ENCODE data around the gene PFKFB3.
"Not testable (repeated sequence)": the region's sequence is repeated elsewhere in the genome, so short reads cannot be mapped to it uniquely, and the experiment has no call there.

The PFKFB3 gene

DNA sequence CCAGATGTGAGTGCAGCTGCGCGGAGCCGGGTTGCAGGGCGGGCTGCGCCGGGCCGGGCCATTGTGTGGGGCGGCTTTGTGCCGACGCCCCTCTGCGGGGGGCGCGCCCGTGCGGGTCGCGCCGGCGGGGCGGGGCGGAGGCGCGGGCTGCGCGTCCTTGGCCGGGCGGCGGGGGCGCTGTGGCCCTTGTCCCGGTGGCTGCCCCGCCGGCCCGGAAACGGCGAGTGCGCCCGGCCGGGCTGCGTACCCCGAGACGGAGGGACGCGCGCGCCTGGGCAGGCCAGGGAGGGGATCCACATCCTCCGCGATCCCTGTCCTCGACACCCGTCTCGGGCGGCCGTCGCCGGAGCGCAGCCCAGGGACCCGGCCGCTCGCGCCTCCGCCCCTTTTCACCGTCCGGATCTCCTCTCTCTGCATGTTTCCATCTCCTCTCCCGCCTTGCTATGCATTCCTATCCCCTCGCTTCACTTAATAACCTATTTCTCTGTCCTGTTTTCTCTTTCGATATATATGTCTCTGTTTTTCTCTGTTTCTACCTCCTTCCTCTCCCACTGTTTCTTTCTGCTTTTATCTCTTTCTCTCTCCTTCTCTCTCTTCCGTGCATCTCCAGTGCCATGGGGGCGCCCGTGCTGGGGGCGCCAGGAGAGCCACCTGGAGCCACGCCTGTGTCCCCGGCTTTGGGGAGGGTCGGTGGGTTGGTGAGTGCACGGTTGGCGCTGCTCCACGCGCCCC is 765 bp downstream of the PFKFB3 start:
- DNase-seq, result peak; percentile 47 to 49

- peak; percentile 68 to 71 for DNase-seq
Measured at GRCh38 chr10:6204063-6204340, 1.3 kb downstream of the PFKFB3 start.

- DNase-seq, result no peak
Measured at GRCh38 chr10:6204341-6205191, 1.8 kb downstream of the PFKFB3 start.

DNA sequence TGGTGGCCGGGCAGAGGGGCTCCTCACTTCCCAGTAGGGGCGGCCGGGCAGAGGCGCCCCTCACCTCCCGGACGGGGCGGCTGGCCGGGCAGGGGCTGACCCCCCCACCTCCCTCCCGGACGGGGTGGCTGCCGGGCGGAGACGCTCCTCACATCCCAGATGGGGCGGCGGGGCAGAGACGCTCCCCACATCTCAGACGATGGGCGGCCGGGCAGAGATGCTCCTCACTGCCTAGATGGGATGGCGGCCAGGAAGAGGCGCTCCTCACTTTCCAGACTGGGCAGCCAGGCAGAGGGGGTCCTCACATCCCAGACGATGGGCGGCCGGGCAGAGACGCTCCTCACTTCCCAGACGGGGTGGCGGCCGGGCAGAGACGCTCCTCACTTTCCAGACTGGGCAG is 3.8 kb downstream of the PFKFB3 start:
- not testable (repeated sequence) for DNase-seq

DNA sequence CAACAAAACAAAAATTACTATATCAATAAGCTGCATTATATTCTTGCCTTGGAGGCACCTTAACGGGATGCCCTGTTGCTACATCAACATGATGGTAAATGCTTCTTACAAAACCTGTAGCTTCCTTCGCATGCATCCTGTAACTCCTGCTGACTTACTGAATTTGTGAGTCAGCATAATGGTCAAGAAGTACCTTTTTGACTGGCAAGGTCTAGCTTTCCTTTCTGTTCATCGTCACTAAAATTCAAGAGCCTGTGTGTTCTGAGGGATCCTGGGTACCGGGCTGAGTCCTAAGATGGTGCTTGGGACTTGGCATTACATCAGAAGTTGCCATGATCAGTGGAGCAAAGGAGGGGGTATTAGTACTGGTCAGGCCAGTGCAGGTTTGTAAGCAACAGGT is 4.9 kb downstream of the PFKFB3 start:
- DNase-seq, result no peak

GRCh38 chr10:6208799-6209235 is 6.1 kb downstream of the PFKFB3 start:
- DNase-seq, result no peak

GRCh38 chr10:6211341-6211670 is 8.6 kb downstream of the PFKFB3 start:
- DNase-seq, result no peak

- no peak for DNase-seq
Measured at GRCh38 chr10:6211671-6212635, 9.2 kb downstream of the PFKFB3 start.

GRCh38 chr10:6212806-6213205 is 10.1 kb downstream of the PFKFB3 start:
- no peak for DNase-seq

GRCh38 chr10:6213257-6213905 is 10.6 kb downstream of the PFKFB3 start:
- no peak for DNase-seq

GRCh38 chr10:6213908-6214307 is 11.2 kb downstream of the PFKFB3 start:
- no peak for DNase-seq

- no peak for DNase-seq
Measured at GRCh38 chr10:6214612-6215011, 11.9 kb downstream of the PFKFB3 start.

DNA sequence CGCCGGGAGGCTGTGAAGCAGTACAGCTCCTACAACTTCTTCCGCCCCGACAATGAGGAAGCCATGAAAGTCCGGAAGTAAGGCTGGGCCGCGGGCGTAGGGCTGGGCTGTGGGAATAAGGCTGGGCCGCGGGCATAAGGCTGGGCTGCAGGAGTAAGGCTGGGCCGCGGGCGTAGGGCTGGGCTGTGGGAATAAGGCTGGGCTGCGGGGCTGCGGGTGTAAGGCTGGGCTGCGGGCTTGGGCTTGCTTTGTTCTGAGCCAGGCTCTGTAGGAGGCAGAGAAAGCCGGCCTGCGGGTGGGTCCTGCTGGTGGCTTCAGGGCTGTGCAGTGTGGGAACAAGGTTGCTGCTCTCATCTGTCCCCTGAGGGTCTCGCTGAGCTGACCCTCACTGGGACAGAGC is 12.5 kb downstream of the PFKFB3 start:
- no peak for DNase-seq

DNA sequence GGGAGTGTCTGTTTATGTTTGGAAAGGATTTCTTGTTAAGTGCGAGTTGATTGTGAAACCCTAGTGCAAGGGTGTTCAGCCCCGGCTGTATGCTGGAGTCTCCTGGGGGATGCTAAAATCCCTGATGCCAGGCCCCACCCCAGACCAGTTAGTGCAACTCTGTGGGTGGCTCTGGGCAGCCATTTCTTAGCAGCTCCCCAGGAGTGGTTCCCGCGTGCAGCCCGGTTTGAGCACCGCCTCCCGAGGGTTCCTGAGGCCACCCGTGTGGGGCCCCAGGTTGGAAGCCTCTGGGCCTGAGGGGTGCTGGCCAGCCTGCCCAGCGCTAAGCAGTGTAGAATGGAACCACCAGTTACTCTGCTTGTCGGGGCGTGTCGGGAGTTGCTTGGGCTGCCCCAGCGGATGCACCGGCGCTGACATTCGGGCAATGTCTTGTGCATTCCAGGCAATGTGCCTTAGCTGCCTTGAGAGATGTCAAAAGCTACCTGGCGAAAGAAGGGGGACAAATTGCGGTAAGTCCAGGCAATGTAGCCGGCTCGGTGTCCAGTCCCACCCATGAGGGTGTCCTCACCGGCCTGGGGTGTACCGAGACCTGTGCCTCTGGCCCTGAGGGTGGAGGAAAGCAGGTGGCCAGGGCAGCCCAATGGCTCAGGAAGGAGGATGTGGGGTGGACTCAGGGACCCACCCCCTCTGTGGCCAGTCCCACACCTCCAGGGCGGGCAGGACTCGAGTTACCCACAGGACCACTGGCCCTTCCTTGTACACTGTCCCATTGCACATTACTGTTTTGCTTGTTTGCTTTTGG is 13.2 kb downstream of the PFKFB3 start:
- no peak for DNase-seq

DNA sequence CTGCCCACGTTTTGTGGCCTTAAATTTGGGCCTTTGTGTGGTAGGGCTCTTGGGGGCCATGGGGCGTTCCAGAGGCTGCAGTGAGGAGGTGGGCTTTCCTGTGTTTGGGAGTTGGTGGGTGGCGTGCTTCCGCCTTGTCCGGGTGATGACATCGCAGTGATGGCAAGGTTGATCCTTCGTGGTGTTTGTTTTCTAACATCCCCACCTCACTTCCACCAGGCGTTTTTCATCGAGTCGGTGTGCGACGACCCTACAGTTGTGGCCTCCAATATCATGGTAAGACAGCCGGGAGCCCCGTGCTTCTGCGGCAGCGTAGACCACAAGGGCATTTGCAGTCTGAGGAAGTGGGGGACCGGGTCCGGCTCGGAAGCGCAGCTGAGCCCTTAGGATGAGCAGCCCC is 14.2 kb downstream of the PFKFB3 start:
- no peak for DNase-seq

DNA sequence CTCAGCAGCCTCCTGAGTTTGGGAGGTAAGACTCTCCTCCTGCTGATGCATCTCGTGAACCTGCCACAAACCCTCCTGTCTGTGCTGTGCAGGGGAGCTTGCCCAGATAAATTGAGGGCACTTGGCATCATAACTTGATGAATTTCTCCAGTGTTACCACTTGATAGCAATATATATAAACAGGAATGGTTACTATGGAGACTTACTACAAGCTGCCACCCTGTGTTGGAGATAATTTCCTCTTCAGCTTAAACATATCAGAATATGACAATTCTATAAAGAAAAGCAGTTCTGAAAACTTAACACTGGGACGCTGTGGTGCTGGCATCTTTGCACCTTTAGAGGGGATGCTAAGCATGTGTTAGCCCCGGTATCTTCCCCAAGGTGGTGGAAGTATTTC is 14.9 kb downstream of the PFKFB3 start:
- DNase-seq, result no peak

DNA sequence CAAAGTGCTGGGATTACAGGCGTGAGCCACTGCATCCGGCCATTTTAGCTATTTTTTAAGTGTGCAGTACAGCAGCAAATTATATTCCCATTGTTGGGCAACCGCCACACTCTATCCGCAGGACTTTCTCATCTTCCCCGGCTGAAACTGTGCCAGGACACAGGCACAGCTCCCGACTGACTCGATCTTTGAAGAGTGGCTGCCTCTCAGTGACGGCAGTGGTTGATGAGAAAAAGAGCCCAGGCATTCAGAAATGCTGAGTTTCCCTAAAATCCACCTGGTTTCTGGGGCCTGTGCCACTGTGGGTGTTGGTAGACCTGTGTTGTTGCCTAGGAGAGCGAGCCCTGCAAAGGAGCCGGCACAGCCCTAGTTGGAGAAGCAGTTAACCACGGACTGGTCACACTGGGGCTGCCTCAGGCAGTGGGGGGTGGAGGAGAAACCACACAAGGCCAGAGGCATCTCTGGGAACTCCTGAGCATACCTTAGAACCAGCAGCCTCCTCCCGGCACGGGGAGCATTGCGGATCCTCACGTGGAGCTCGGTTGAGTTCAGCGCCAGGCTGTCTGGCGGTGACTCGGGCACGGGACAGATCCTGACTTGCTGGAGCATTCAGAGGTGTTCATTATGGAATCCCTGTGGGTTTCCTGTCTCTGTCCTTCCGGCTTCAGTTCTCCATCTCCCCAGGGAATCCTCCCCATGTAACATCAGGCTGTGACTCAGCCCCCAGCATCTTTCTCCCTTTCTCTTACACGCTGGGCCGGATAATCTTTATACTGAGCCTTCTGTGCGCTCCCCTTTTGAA is 16.2 kb downstream of the PFKFB3 start:
- no peak for DNase-seq

- DNase-seq, result no peak
Measured at GRCh38 chr10:6219494-6219836, 16.7 kb downstream of the PFKFB3 start.

GRCh38 chr10:6220418-6221191 is 17.9 kb downstream of the PFKFB3 start:
- DNase-seq, result no peak

- DNase-seq, result no peak
Measured at GRCh38 chr10:6221192-6221940, 18.6 kb downstream of the PFKFB3 start.

Measured in activated CD4-positive, alpha-beta T cell treated with anti-CD3 and anti-CD28 coated beads for 4 hours (primary cell).